T-helper 1 cell treated with Interleukin-12 subunit alpha and Interleukin-12 subunit beta and Interleukin-4 antibody, amounts not matched to agents 30 ng/mL and 1 ng/mL, for 36 hours (primary cell): ENCODE results near the gene LONP2. TPM values are rescaled to one million over a fixed set of nuclear protein-coding genes. Genes with fewer than 3 reads are reported as not detected.

Experiments
- intact Hi-C: fragments of 100-400 bp; cut with micrococcal nuclease; formaldehyde crosslinking; loops from one replicate; pipeline ENCODE4 v1.15.1; 2024
- total RNA-seq: library from RNA; stranded (reverse); gene quantifications from 2 replicates; pipeline ENCODE4 v1.2.3, GENCODE V29; 2022

Gene LONP2
- total RNA-seq, 1 donor from 2014 or later, result 61.8 TPM

- intact Hi-C loops, result loop anchor here (5.0 kb wide), 3 partner anchors 223 to 323 kb away; no protein-coding TSS in a partner anchor
Measured at GRCh38 chr16:48234630-48235029, 9.5 kb upstream of the LONP2 start.

GRCh38 chr16:48235058-48235555 lies 9.0 kb upstream of the LONP2 start:
- intact Hi-C loops, result no loop called here

DNA sequence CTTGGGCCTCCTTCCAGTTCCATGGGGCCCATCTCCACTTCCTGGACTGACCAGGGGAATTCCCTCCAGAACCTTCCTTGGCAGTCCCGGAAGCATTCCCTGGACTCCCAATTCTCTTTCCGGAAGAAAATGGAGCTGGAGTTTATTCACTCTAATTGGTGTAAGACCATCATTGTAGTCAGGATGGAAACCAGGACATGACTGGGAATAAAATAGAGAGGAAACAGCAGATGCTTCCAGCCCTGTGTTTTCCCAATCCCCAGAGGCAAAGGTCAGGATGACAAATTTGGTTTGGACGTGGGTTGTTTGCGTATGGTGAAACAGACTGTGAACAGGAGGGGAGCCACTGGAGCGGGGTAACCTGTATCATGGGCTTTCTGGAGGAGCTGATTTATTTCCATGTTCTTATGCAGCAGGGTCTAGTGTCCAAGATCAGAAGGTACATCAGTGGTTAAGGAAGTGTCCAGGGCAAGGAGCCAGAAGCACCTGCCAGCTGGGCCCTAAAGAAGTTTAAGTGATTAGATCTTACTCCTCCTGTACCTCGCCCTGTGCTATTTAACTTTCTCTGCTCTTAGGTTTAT lies 8.5 kb upstream of the LONP2 start:
- intact Hi-C loops, result no loop called here

- intact Hi-C loops, result no loop called here
Measured at GRCh38 chr16:48236286-48236685, 7.8 kb upstream of the LONP2 start.

- intact Hi-C loops, result loop anchor here (5.0 to 10.0 kb wide), 3 partner anchors 1098 to 1415 kb away; partner anchors contain the start of gene NETO2
Measured at GRCh38 chr16:48240147-48240546, 4.0 kb upstream of the LONP2 start.

- intact Hi-C loops, result loop anchor here (1.0 to 10.0 kb wide), 13 partner anchors 13 to 1556 kb away; partner anchors contain the start of genes NETO2, ORC6, SIAH1 and VPS35
Measured at GRCh38 chr16:48244863-48245195, 729 bp downstream of the LONP2 start.

DNA sequence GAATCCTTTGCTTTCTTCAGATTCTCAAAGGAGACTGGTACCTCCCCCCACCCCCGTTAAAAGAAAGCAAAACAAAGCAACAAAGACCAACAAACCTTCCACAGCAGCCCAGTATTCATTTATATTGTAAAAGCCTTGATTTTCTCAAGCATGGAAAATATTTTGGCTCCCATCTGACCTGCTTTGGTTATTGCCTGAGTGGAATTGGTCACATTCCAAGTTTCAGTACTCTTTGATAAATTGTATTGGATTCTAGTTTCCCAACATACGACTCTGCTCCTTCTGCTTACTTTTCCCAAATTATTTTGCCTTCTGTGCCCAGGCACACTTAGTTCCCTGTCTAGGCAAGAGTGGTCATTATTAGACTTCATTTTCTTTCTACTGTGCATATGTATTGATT lies 2.0 kb downstream of the LONP2 start:
- intact Hi-C loops, result loop anchor here (10.0 kb wide), 2 partner anchors 1211 to 1421 kb away; no protein-coding TSS in a partner anchor

DNA sequence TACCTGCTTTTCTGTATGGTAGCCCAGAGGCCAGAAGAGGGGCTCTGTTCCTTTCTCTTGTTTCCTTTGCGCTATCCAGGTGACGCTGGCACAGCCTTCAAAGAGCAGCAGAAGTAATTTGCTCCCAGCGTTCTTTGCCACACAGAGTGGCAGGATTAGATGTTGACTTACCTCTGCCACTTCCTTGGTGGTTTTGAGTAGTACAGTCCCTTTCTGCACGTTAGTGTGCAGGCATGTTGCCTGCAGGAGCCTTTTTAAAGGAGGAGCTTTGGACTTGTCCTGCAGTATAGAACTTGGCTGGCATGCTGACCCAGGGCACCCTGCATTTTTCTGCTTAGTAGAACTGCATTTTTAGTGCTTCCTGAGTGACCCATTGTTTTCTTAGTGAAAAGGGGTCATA lies 3.2 kb downstream of the LONP2 start, which contains the start of gene ABCC11:
Gene ABCC11, minus strand, starts transcription at position 229 of the 400 bp plus-strand sequence. CDS start 15,618 bp downstream, outside the sequence.
- intact Hi-C loops, result loop anchor here (10.0 kb wide), 2 partner anchors 1213 to 1423 kb away; no protein-coding TSS in a partner anchor

DNA sequence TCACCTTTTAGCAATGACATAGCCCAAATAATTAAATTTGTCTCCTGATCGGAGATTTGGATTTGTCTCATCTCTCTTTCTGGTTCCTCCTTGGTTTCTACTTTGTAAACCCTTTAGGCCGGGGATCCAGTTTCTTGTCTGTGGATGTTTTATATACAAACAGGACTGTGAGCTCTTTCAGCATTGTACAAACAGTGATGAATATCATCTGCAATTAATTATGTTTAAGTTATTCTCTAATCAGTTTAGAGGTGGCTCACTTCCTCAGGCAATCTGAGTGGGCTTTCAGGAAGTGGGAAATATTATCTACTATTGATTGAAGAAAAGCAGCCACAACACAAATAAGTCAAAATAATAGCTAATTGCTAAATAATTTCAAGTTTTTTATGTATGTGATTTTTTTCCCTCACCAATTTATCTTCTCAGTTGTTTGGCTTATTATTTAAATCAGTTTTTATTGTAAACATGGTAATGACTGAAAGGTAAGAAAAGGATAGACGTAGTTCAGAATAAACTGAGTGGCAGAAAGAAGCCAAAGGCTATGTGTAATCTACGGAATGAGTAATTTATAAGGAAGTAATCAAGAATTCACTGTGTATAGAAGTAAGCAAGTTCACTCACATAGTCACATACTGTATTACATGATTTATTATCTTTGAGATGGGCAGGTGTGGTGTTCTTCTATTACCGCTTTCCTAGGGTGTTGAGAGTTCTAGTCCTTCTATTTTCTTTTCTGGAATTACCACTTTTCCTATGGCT lies 6.6 kb downstream of the LONP2 start:
- intact Hi-C loops, result loop anchor here (5.0 kb wide), 1 partner anchor 473 kb away; no protein-coding TSS in a partner anchor

GRCh38 chr16:48252013-48252412 lies 7.9 kb downstream of the LONP2 start:
- intact Hi-C loops, result loop anchor here (5.0 kb wide), 1 partner anchor 475 kb away; no protein-coding TSS in a partner anchor

- intact Hi-C loops, result no loop called here
Measured at GRCh38 chr16:48256579-48257177, 12.6 kb downstream of the LONP2 start.

GRCh38 chr16:48261569-48261968 lies 17.5 kb downstream of the LONP2 start:
- intact Hi-C loops, result loop anchor here (10.0 kb wide), 1 partner anchor 57 kb away; no protein-coding TSS in a partner anchor

- intact Hi-C loops, result loop anchor here (10.0 kb wide), 1 partner anchor 58 kb away; no protein-coding TSS in a partner anchor
Measured at GRCh38 chr16:48262631-48263030, 18.5 kb downstream of the LONP2 start.

GRCh38 chr16:48269011-48269410 lies 24.9 kb downstream of the LONP2 start:
- intact Hi-C loops, result loop anchor here (10.0 kb wide), 1 partner anchor 64 kb away; no protein-coding TSS in a partner anchor

GRCh38 chr16:48271728-48272127 lies 27.6 kb downstream of the LONP2 start:
- intact Hi-C loops, result loop anchor here (2.0 kb wide), 1 partner anchor 359 kb away; no protein-coding TSS in a partner anchor

DNA sequence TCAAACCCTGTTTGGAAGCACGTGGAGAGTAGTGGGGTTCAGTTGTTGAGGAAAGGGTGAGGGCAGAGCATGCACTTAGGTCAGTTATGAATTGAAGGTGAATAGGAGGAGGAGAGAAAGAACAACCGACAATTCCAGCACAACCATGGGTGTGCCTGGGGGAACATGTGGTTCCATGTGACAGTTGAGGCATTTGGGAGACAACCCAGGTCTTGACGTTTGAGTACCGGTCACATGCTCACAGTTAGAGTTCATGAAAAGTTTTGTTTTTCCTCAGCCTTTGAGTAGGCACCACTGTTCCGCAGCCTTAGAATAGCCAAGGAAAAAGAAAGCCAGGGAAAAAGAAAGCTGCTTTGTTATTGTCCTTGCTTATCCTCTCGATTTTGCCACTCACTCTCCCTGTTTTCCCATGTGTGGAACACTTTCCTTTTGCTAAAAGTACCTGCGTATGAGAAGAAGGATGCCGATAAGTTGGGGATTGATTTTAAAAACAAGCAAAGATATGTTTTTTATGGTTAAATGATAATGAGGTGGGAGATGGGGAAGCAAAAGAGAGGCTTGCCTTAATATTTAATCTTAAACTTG lies 28.8 kb downstream of the LONP2 start:
- intact Hi-C loops, result loop anchor here (2.0 kb wide), 1 partner anchor 358 kb away; no protein-coding TSS in a partner anchor

- intact Hi-C loops, result no loop called here
Measured at GRCh38 chr16:48274476-48274875, 30.4 kb downstream of the LONP2 start.

DNA sequence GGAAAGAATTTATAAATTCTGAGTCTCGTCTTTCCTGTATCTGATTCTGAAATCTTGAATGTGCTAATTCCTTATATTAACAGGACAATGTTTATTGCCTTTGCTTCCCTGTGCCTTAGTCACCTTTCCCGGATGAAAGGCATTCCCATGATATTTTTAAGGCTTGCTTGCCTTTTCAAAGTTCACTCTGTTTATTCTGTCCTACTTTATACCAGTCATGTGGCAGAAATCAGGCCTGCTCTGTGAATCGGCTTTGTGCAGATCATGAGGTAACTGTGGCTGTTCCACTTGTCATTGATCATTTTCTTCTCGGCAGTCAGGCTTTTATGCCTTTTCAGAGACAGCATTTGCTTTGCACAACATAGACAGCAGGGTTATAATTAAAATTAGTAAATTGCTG lies 32.0 kb downstream of the LONP2 start:
- intact Hi-C loops, result no loop called here

DNA sequence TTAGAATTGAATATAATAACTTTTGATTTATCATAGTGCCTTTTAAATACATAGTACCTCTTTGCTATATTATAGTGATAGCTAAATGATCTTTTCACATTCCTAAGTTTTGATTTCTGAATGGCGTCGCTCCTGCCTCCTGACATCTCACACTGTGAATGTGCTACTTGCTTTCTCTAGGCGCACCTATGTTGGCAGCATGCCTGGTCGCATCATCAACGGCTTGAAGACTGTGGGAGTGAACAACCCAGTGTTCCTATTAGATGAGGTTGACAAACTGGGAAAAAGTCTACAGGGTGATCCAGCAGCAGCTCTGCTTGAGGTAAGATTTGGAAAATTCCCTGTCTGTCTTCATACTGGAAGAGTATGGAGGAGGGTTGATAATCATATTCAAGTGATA lies 33.1 kb downstream of the LONP2 start:
- intact Hi-C loops, result no loop called here

GRCh38 chr16:48279199-48279598 lies 35.1 kb downstream of the LONP2 start:
- intact Hi-C loops, result no loop called here

DNA sequence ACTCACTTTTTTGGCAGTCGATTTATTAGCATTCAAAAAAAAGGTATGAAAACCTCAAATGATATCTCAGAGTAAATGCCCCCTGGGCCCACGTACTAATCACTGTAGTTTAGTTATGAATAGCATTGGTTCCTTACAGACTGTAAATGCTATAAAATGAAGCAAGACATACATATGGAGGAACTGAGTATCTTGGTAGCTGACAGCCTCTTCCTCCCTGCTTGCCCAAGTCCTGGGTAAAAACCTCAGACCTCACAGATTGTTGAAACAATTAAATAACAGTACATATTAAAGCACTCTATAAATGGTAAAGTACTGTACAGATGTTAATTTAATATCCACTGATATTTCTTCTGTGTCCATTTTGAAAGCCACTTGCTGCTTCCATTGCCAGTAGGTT lies 36.4 kb downstream of the LONP2 start:
- intact Hi-C loops, result no loop called here
